ENCODE data around the gene UBQLN1. TPM values are rescaled to one million over a fixed set of nuclear protein-coding genes. Genes with fewer than 3 reads are reported as not detected.

The UBQLN1 gene
- total and polyA plus RNA-seq, 7 donors, result 89.3 to 237 (median 151) TPM

- intact Hi-C loops (cut with DNase I), result no loop called here
- Histone ChIP-seq H3K4me3 (no peak overlapping the region), H3K9me3 (peaks cover 3% of the 10 kb centered on the region), H3K36me3 (ENCODE audit: insufficient read depth in 1 of 2, low read depth in 1 of 2) (peaks cover 0 to 5% of the 10 kb centered on the region in 2 donors), H3K27ac (no peak overlapping the region), H3K27me3 (ENCODE audit: insufficient read depth in 3 of 3, low read length in 2 of 3) (no peaks in the 10 kb centered on the region), H3K4me1 (no peaks in the 10 kb centered on the region)
- ATAC-seq, result no peak
- no peak for TF ChIP-seq CTCF (IDR thresholded peaks at IDR 0.05)
- no peak for DNase-seq
Measured at GRCh38 chr9:83715794-83716193, 8.0 kb upstream of the UBQLN1 start.

- Histone ChIP-seq H3K27ac (no peak overlapping the region), H3K4me1 (peaks cover 4% of the 10 kb centered on the region), H3K4me3 (no peak overlapping the region), H3K9me3 (peaks cover 3% of the 10 kb centered on the region), H3K27me3 (ENCODE audit: insufficient read depth in 3 of 3, low read length in 2 of 3) (no peaks in the 10 kb centered on the region), H3K36me3 (ENCODE audit: insufficient read depth in 1 of 2, low read depth in 1 of 2) (peaks cover 0 to 5% of the 10 kb centered on the region in 2 donors)
- no peak for ATAC-seq
- no peak for TF ChIP-seq CTCF (IDR thresholded peaks at IDR 0.05)
- 94 to 100% (median 97%) methylated on average over 1 of the region's 1 CpG for WGBS, 3 donors
- intact Hi-C loops (cut with DNase I), result no loop called here
- DNase-seq, result no peak
Measured at GRCh38 chr9:83715221-83715620, 7.5 kb upstream of the UBQLN1 start.

GRCh38 chr9:83714329-83714728, 6.6 kb upstream of the UBQLN1 start:
- H3K4me3 ChIP-seq, result no peak overlapping the region
- intact Hi-C loops (cut with DNase I), result no loop called here
- peaks cover 6% of the 10 kb centered on the region for H3K4me1 ChIP-seq
- DNase-seq, result no peak
- no peaks in the 10 kb centered on the region for H3K27me3 ChIP-seq (ENCODE audit: insufficient read depth in 3 of 3, low read length in 2 of 3)
- WGBS, 3 donors, result 70 to 76% (median 71%) methylated on average over 3 of the region's 3 CpGs
- H3K9me3 ChIP-seq, result peaks cover 3% of the 10 kb centered on the region
- H3K36me3 ChIP-seq (ENCODE audit: insufficient read depth in 1 of 2, low read depth in 1 of 2), result peaks cover 0 to 5% of the 10 kb centered on the region in 2 donors
- no peak for ATAC-seq
- H3K27ac ChIP-seq, result no peak overlapping the region
- no peak for TF ChIP-seq CTCF (IDR thresholded peaks at IDR 0.05)

- H3K9me3 ChIP-seq, result no peaks in the 10 kb centered on the region
- peaks cover 20% of the 10 kb centered on the region for H3K4me1 ChIP-seq
- H3K36me3 ChIP-seq (ENCODE audit: insufficient read depth in 1 of 2, low read depth in 1 of 2), result peaks cover 0 to 5% of the 10 kb centered on the region in 2 donors
- ATAC-seq (peak; percentile 80 to 84 (median 82)), DNase-seq (peak; percentile 83 to 91)
- peak overlapping the region; percentile 97 for H3K4me3 ChIP-seq
- H3K27me3 ChIP-seq (ENCODE audit: insufficient read depth in 3 of 3, low read length in 2 of 3), result no peaks in the 10 kb centered on the region
- intact Hi-C loops (cut with DNase I), result loop anchor here in 1 of 2 donors (5.0 kb wide), 1 partner anchor 86 kb away; the partner anchor contains the start of gene IDNK
- WGBS, 3 donors, result 14 to 15% (median 14%) methylated on average over 20 of the region's 20 CpGs
- peak; percentile 20 for TF ChIP-seq CTCF (IDR thresholded peaks at IDR 0.05)
- H3K27ac ChIP-seq, result peak overlapping the region; percentile 100
Measured at GRCh38 chr9:83708515-83709158, 879 bp upstream of the UBQLN1 start.

- peak; percentile 84 to 93 for DNase-seq
- H3K9me3 ChIP-seq, result no peaks in the 10 kb centered on the region
- intact Hi-C loops (cut with DNase I), result loop anchor here in 1 of 2 donors (5.0 kb wide), 1 partner anchor 85 kb away; the partner anchor contains the start of gene IDNK
- 0% methylated on average over 23 to 26 of the region's 26 CpGs for WGBS, 3 donors
- H3K4me3 ChIP-seq, result peak overlapping the region; percentile 97
- H3K36me3 ChIP-seq (ENCODE audit: insufficient read depth in 1 of 2, low read depth in 1 of 2), result no peaks in the 10 kb centered on the region
- H3K27ac ChIP-seq, result peak overlapping the region; percentile 100
- TF ChIP-seq CTCF (IDR thresholded peaks at IDR 0.05), result peak; percentile 0
- peaks cover 32% of the 10 kb centered on the region for H3K4me1 ChIP-seq
- no peaks in the 10 kb centered on the region for H3K27me3 ChIP-seq (ENCODE audit: insufficient read depth in 3 of 3, low read length in 2 of 3)
- ATAC-seq, result peak; percentile 81 to 86 (median 85)
Measured at GRCh38 chr9:83707518-83707767, 315 bp downstream of the UBQLN1 start.
